HepG2 (cell line): ENCODE data around the gene RUNX2. TPM values are rescaled to one million over a fixed set of nuclear protein-coding genes. Genes with fewer than 3 reads are reported as not detected.

Experiments used
- ATAC-seq: fragments of 200-7000 bp; cut with Tn5 transposase; 3 replicates; pipeline ENCODE4 v1.9.1; 2020; ENCODE audit warnings: mild to moderate bottlenecking, moderate library complexity
- BruUV-seq: library from RNA; stranded (reverse); fragments of 400-500 nt; replicated peaks from 2 replicates; lab custom pipeline; 2021; lab: Mats Ljungman, UMichigan
- CTCF ChIA-PET: fragments of 300-600 bp; formaldehyde crosslinking; extraction: SDS; loops from one replicate; lab custom pipeline; 2021; ENCODE audit warnings: low total read pairs, inconsistent platforms, low intra/inter-chr PET ratio; lab: Yijun Ruan, JAX
- POLR2A ChIA-PET: fragments of 350-600 bp; sonication (Branson Sonifier 250); formaldehyde crosslinking; loops from one replicate; lab custom pipeline; 2020; ENCODE audit warnings: antibody characterized with exemption, inconsistent platforms; lab: Yijun Ruan, JAX
- DNase-seq: peaks from one replicate; pipeline ENCODE4 v3.0.0-alpha.2; 2015; ENCODE audit warnings: low spot score
- FAIRE-seq: peaks from 3 replicates; lab custom pipeline; 2011; peaks lifted over from hg19 to GRCh38; lab: Jason Lieb, UNC
- H2AFZ ChIP-seq: one replicate; pipeline ENCODE4 v1.6.1; 2011; ENCODE audit warnings: low read length, inconsistent platforms
- H3K27ac ChIP-seq: fragments of 300-600 bp; 3 replicates; pipeline ENCODE4 v1.8.0; 2011; ENCODE audit warnings: mixed run types, mild to moderate bottlenecking, mixed read lengths, low read length, inconsistent platforms; ENCODE audit not compliant: insufficient read depth; ENCODE audit errors: extremely low read length
- H3K27me3 ChIP-seq, 2 experiments: fragments of 200-600 bp in 1 of 2; 2 replicates in 1 of 2; 3 replicates in 1 of 2; pipeline versions ENCODE4 v1.6.0 to v1.8.0; 2011; ENCODE audit warnings: low read length in 2 of 2, mild to moderate bottlenecking in 2 of 2, moderate library complexity in 2 of 2, inconsistent platforms in 1 of 2; ENCODE audit not compliant: insufficient read depth in 2 of 2, control insufficient read depth in 1 of 2
- H3K36me3 ChIP-seq, 2 experiments: fragments of 200-600 bp in 1 of 2; replicated peaks in 1 of 2; 2 replicates in 1 of 2; 3 replicates in 1 of 2; pipeline versions ENCODE4 v1.5.1 to v1.8.0; 2011; ENCODE audit warnings: low read length in 2 of 2, inconsistent platforms in 1 of 2; ENCODE audit not compliant: insufficient read depth in 2 of 2, control insufficient read depth in 1 of 2
- H3K4me1 ChIP-seq: 2 replicates; pipeline ENCODE4 v1.5.1; 2012; ENCODE audit warnings: low read length, inconsistent platforms; ENCODE audit not compliant: insufficient read depth
- H3K4me2 ChIP-seq: 2 replicates; pipeline ENCODE4 v1.6.0; 2011; ENCODE audit warnings: low read depth, low read length, inconsistent platforms
- H3K4me3 ChIP-seq, 3 experiments: fragments of 200-600 bp in 1 of 3; sonication (generic), shearing (Covaris generic) in 1 of 3; replicated peaks in 1 of 3; 2 replicates each; pipeline ENCODE4 v1.5.1; 2011 to 2016; ENCODE audit warnings: low read length in 3 of 3, inconsistent platforms in 2 of 3, low read depth in 2 of 3, mild to moderate bottlenecking in 2 of 3, control low read depth in 1 of 3, mixed read lengths in 1 of 3; ENCODE audit not compliant: insufficient read depth in 1 of 3
- H3K79me2 ChIP-seq: one replicate; pipeline ENCODE4 v1.6.1; 2011; ENCODE audit warnings: low read length, inconsistent platforms; ENCODE audit not compliant: insufficient read depth
- H3K9ac ChIP-seq: 2 replicates; pipeline ENCODE4 v1.6.0; 2011; ENCODE audit warnings: mild to moderate bottlenecking, low read depth, low read length, inconsistent platforms; ENCODE audit not compliant: insufficient read depth
- H3K9me3 ChIP-seq: 2 replicates; pipeline ENCODE4 v1.5.1; 2012; ENCODE audit warnings: mild to moderate bottlenecking, low read length
- H4K20me1 ChIP-seq: 2 replicates; pipeline ENCODE4 v1.6.0; 2011; ENCODE audit warnings: inconsistent platforms, mild to moderate bottlenecking, low read length, moderate library complexity; ENCODE audit not compliant: insufficient read depth
- ATF7-NPFF ChIP-seq: sonication (generic); formaldehyde crosslinking; IDR thresholded peaks from 2 replicates; pipeline ENCODE4 v1.8.1; 2023; ENCODE audit warnings: mild to moderate bottlenecking, low read depth, missing genetic modification reagents, moderate library complexity
- BATF2 ChIP-seq: sonication (generic); formaldehyde crosslinking; IDR thresholded peaks from 2 replicates; pipeline ENCODE4 v1.8.0; 2022; ENCODE audit warnings: mild to moderate bottlenecking, missing genetic modification reagents, moderate library complexity
- ESRRA ChIP-seq: sonication (generic); formaldehyde crosslinking; IDR thresholded peaks from 2 replicates; pipeline ENCODE4 v1.5.1; 2020; ENCODE audit warnings: mild to moderate bottlenecking, low read depth, missing genetic modification reagents
- JUN ChIP-seq: sonication (generic); formaldehyde crosslinking; IDR thresholded peaks from 2 replicates; pipeline ENCODE4 v1.4.0; 2020; ENCODE audit warnings: mild to moderate bottlenecking, missing genetic modification reagents
- KDM6A ChIP-seq: IDR thresholded peaks from 2 replicates; pipeline ENCODE4 v1.6.1; 2016; ENCODE audit warnings: low read depth
- KLF9 ChIP-seq: IDR thresholded peaks from 2 replicates; pipeline ENCODE4 v1.6.1; 2016; ENCODE audit warnings: low read depth
- MYPOP ChIP-seq: sonication (generic); formaldehyde crosslinking; IDR thresholded peaks from 2 replicates; pipeline ENCODE4 v1.8.1; 2023; ENCODE audit warnings: mild to moderate bottlenecking, moderate library complexity, missing genetic modification reagents
- NFKBIZ ChIP-seq: IDR thresholded peaks from 2 replicates; pipeline ENCODE4 v1.6.1; 2018; ENCODE audit warnings: missing genetic modification reagents, missing compliant biosample characterization
- NFYC ChIP-seq: IDR thresholded peaks from 2 replicates; pipeline ENCODE4 v1.6.1; 2016; ENCODE audit warnings: missing genetic modification reagents, missing compliant biosample characterization
- NRL ChIP-seq: sonication (generic); formaldehyde crosslinking; IDR thresholded peaks from 2 replicates; pipeline ENCODE4 v1.5.0; 2020; ENCODE audit warnings: missing genetic modification reagents, mild to moderate bottlenecking, moderate library complexity, borderline replicate concordance
- SIN3B ChIP-seq: fragments of 150-350 bp; IDR thresholded peaks from 2 replicates; pipeline ENCODE4 v1.6.1; 2014; ENCODE audit warnings: low read length
- TAF1 ChIP-seq: sonication (generic); formaldehyde crosslinking; IDR thresholded peaks from 2 replicates; pipeline ENCODE4 v1.4.0; 2020; ENCODE audit warnings: missing genetic modification reagents
- YY1 ChIP-seq: IDR thresholded peaks from 2 replicates; pipeline ENCODE4 v1.6.1; 2011; ENCODE audit warnings: low read length, low read depth, moderate library complexity, mild to moderate bottlenecking; ENCODE audit not compliant: insufficient read depth, insufficient replicate concordance
- ZKSCAN8 ChIP-seq: IDR thresholded peaks from 2 replicates; pipeline ENCODE4 v1.6.1; 2016; ENCODE audit warnings: borderline replicate concordance, missing genetic modification reagents, missing compliant biosample characterization
- ZMYM3 ChIP-seq: sonication (generic); formaldehyde crosslinking; IDR thresholded peaks from 2 replicates; pipeline ENCODE4 v1.5.1; 2020; ENCODE audit warnings: mild to moderate bottlenecking, missing genetic modification reagents
- ZNF430 ChIP-seq: sonication (generic); formaldehyde crosslinking; IDR thresholded peaks from 2 replicates; pipeline ENCODE4 v1.9.0; 2021; ENCODE audit warnings: mild to moderate bottlenecking, missing genetic modification reagents
- ZNF564 ChIP-seq: sonication (generic); formaldehyde crosslinking; IDR thresholded peaks from 2 replicates; pipeline ENCODE4 v1.8.1; 2023; ENCODE audit warnings: mild to moderate bottlenecking, missing genetic modification reagents
- ZNF792 ChIP-seq: IDR thresholded peaks from 2 replicates; pipeline ENCODE4 v1.6.1; 2016
- ZNF816 ChIP-seq: sonication (generic); formaldehyde crosslinking; IDR thresholded peaks from 2 replicates; pipeline ENCODE4 v1.8.0; 2022; ENCODE audit warnings: missing genetic modification reagents, mild to moderate bottlenecking, borderline replicate concordance
- ZSCAN21 ChIP-seq: sonication (generic); formaldehyde crosslinking; IDR thresholded peaks from 2 replicates; pipeline ENCODE4 v1.8.0; 2022; ENCODE audit warnings: mild to moderate bottlenecking, missing genetic modification reagents, moderate library complexity, borderline replicate concordance
- WGBS: methylation state at CpG from one replicate; pipeline ENCODE4 v1.1.6; 2017; ENCODE audit warnings: low lambda C conversion rate; 5-methylcytosine and 5-hydroxymethylcytosine counted together
- in situ Hi-C: cut with HindIII; loops from 2 replicates; pipeline ENCODE4 v1.10.0; 2017; ENCODE audit warnings: low pct_unique_long_range_greater_than_20kb; ENCODE audit not compliant: extremely low pct_ligation_motif_present
- intact Hi-C: fragments of 100-400 bp; cut with micrococcal nuclease; formaldehyde crosslinking; loops from one replicate; pipeline ENCODE4 v1.10.0; 2022; ENCODE audit not compliant: unreplicated experiment
- polyA plus RNA-seq, 8 experiments: library from polyadenylated mRNA; depleted of rRNA in 3 of 8; stranded (reverse) in 7 of 8; unstranded in 1 of 8; fragments of >200 nt; fragmentation: Illumina TruSeq in 4 of 8; extraction: Trizol in 4 of 8; gene quantifications; 2 replicates each; pipeline versions ENCODE4 v1.2.1 to v1.2.3, GENCODE V29; 2011 to 2016; ENCODE audit warnings: low read depth in 4 of 8, missing spikeins in 1 of 8, mixed read lengths in 1 of 8; ENCODE audit not compliant: insufficient read depth in 1 of 8
- total RNA-seq, 5 experiments: library from RNA; depleted of rRNA; stranded (reverse); fragments of >200 nt; fragmentation: Illumina TruSeq; extraction: Trizol; gene quantifications; 2 replicates each; pipeline ENCODE4 v1.2.3, GENCODE V29; 2016; ENCODE audit warnings: low read depth in 1 of 5

RUNX2 gene
- total and polyA plus RNA-seq, 2 of the 13 experiments (the other 11 are each of a cell fraction or from before 2014, with no cell fraction given) = not detected

GRCh38 chr6:45707176-45707575, 379.0 kb downstream of the RUNX2 start:
- POLR2A ChIA-PET = no interaction called here

More at GRCh38 chr6:45707176-45707575, 379.0 kb downstream of the RUNX2 start:
- WGBS = 6% methylated on average over 6 of the region's 6 CpGs
- FAIRE-seq (no peak), DNase-seq (no peak), ATAC-seq (no peak)
- in situ Hi-C loops = no loop called here
- Histone ChIP-seq H3K36me3 (no peaks in the 10 kb centered on the region), H3K9me3 (no peaks in the 10 kb centered on the region), H2AFZ (no peak overlapping the region), H3K4me3 (no peak overlapping the region), H3K4me2 (no peak overlapping the region), H3K79me2 (no peaks in the 10 kb centered on the region), H3K27me3 (peaks cover 0 to 9% of the 10 kb centered on the region in 2 experiments; a peak in 3 of 5 replicates), H4K20me1 (no peaks in the 10 kb centered on the region), H3K27ac (no peak overlapping the region), H3K4me1 (no peaks in the 10 kb centered on the region), H3K9ac (no peak overlapping the region)
- intact Hi-C loops = no loop called here
- TF ChIP-seq ZNF816 = no peak
- TF ChIP-seq ZNF430 (CRISPR knock-in tag) = no peak
- no peak for TF ChIP-seq SIN3B
- no peak for TF ChIP-seq NFYC (CRISPR knock-in tag)
- no peak for TF ChIP-seq NFKBIZ (CRISPR knock-in tag)
- TF ChIP-seq MYPOP (CRISPR knock-in tag) = no peak
- no peak for TF ChIP-seq ZKSCAN8 (CRISPR knock-in tag)
- TF ChIP-seq BATF2 (CRISPR knock-in tag) = no peak
- TF ChIP-seq KLF9 = no peak
- no peak for TF ChIP-seq JUN (CRISPR knock-in tag)
- no peak for TF ChIP-seq ZMYM3 (CRISPR knock-in tag)
- no peak for TF ChIP-seq KDM6A (CRISPR knock-in tag)
- no peak for TF ChIP-seq ZSCAN21 (CRISPR knock-in tag)
- no peak for TF ChIP-seq YY1
- TF ChIP-seq ZNF792 = no peak
- no peak for TF ChIP-seq ZNF564 (CRISPR knock-in tag)
- TF ChIP-seq TAF1 = no peak
- no peak for TF ChIP-seq ESRRA
- no peak for TF ChIP-seq NRL
- no peak for TF ChIP-seq ATF7-NPFF (CRISPR knock-in tag)
- CTCF ChIA-PET = no interaction called here
- BruUV-seq = no TSS peak
